Peyer's patch (tissue), 4 donors: Measurements from ENCODE around the gene ETV5.

Source experiments
- CTCF ChIP-seq, 6 experiments: fragments of 450-650 bp in 4 of 6; fragments of 200-600 bp in 2 of 6; sonication (generic) in 1 of 6; IDR thresholded peaks; one replicate each; pipeline ENCODE4 v1.5.1; 2017 to 2019; ENCODE audit warnings: antibody characterized with exemption in 6 of 6, mild to moderate bottlenecking in 3 of 6, moderate library complexity in 1 of 6
- POLR2A ChIP-seq, 2 donors: fragments of 450-650 bp; IDR thresholded peaks; one replicate each; pipeline ENCODE4 v1.5.1; 2017; ENCODE audit warnings: antibody characterized with exemption in 2 of 2, mild to moderate bottlenecking in 2 of 2, moderate library complexity in 2 of 2

GRCh38 chr3:186123012-186123411, 14.1 kb upstream of the ETV5 start:
- TF ChIP-seq CTCF (IDR thresholded peaks at IDR 0.05) (no peak), POLR2A (IDR thresholded peaks at IDR 0.05) (no peak)
